ENCODE measurements around the gene VEGFC. TPM values are rescaled to one million over a fixed set of nuclear protein-coding genes. Genes with fewer than 3 reads are reported as not detected.

Gene VEGFC
- total RNA-seq, 1 experiment from 2014 or later = 15.7 TPM

GRCh38 chr4:176660561-176660960 lies 132.2 kb downstream of the VEGFC start:
- BruUV-seq (replicated peaks) = no TSS peak
- Histone ChIP-seq H3K4me3 (ENCODE audit: low read depth in 2 of 2, low read length in 2 of 2) (no peak overlapping the region), H3K27ac (ENCODE audit: low read length) (no peak overlapping the region), H3K27me3 (ENCODE audit: control insufficient read depth, insufficient read depth, low read length) (no peaks in the 10 kb centered on the region), H3K4me1 (ENCODE audit: control insufficient read depth, insufficient read depth, low read length) (no peaks in the 10 kb centered on the region), H3K36me3 (ENCODE audit: control insufficient read depth, insufficient read depth, low read length) (no peaks in the 10 kb centered on the region), H3K9me3 (ENCODE audit: control insufficient read depth, insufficient read depth, low read depth, low read length) (no peaks in the 10 kb centered on the region)
- POLR2A ChIA-PET = no interaction called here
- CTCF ChIA-PET = no interaction called here
- intact Hi-C loops (cut with micrococcal nuclease; ENCODE audit: unreplicated experiment) (no loop called here), in situ Hi-C loops (cut with HindIII; ENCODE audit: low pct_unique_long_range_greater_than_20kb, low sequenced_read_pairs) (no loop called here)
- ATAC-seq = no peak
- no peak for TF ChIP-seq CTCF (IDR thresholded peaks at IDR 0.05)
- no peak for TF ChIP-seq TCF7L2 (IDR thresholded peaks at IDR 0.05; ENCODE audit: low read depth, low read length)
- TF ChIP-seq SIN3A (IDR thresholded peaks at IDR 0.05; ENCODE audit: borderline replicate concordance, insufficient read depth, low read depth, low read length) = no peak
- TF ChIP-seq, protein P1, sequence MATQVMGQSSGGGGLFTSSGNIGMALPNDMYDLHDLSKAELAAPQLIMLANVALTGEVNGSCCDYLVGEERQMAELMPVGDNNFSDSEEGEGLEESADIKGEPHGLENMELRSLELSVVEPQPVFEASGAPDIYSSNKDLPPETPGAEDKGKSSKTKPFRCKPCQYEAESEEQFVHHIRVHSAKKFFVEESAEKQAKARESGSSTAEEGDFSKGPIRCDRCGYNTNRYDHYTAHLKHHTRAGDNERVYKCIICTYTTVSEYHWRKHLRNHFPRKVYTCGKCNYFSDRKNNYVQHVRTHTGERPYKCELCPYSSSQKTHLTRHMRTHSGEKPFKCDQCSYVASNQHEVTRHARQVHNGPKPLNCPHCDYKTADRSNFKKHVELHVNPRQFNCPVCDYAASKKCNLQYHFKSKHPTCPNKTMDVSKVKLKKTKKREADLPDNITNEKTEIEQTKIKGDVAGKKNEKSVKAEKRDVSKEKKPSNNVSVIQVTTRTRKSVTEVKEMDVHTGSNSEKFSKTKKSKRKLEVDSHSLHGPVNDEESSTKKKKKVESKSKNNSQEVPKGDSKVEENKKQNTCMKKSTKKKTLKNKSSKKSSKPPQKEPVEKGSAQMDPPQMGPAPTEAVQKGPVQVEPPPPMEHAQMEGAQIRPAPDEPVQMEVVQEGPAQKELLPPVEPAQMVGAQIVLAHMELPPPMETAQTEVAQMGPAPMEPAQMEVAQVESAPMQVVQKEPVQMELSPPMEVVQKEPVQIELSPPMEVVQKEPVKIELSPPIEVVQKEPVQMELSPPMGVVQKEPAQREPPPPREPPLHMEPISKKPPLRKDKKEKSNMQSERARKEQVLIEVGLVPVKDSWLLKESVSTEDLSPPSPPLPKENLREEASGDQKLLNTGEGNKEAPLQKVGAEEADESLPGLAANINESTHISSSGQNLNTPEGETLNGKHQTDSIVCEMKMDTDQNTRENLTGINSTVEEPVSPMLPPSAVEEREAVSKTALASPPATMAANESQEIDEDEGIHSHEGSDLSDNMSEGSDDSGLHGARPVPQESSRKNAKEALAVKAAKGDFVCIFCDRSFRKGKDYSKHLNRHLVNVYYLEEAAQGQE (IDR thresholded peaks at IDR 0.05; ENCODE audit: insufficient read depth in 1 of 2, low read depth in 2 of 2, low read length in 1 of 2) = no peak
- TF ChIP-seq POLR2AphosphoS5 (IDR thresholded peaks at IDR 0.05; ENCODE audit: low read depth, low read length) = no peak
- DNase-seq (ENCODE audit: low read depth, low spot score) = no peak

DNA sequence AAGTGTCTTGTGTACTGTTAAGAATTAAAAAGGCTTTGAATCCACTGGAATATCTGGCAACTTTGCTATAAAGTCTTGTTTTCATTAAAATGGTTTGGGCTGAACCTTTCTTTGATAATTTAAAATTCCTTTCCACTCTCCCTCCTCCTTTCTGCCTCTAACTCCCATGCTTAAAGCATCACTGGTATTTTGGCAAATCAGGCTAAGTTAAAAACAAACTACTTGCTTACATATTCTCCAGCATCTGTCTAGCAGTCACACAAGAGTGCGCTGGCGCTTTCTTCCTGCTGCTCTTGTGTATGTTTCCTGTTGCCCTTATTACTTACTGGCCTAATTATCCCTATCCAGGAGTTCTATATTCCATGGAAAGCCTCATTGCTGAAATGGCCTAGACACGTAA lies 136.6 kb downstream of the VEGFC start:
- H3K4me3 ChIP-seq (ENCODE audit: low read depth in 2 of 2, low read length in 2 of 2) = no peak overlapping the region
- ChIA-PET CTCF (no interaction called here), POLR2A (no interaction called here)
- no TSS peak for BruUV-seq (replicated peaks)
- H3K36me3 ChIP-seq (ENCODE audit: control insufficient read depth, insufficient read depth, low read length) = no peaks in the 10 kb centered on the region
- DNase-seq (ENCODE audit: low read depth, low spot score) = no peak
- no peak overlapping the region for H3K27ac ChIP-seq (ENCODE audit: low read length)
- H3K27me3 ChIP-seq (ENCODE audit: control insufficient read depth, insufficient read depth, low read length) = no peaks in the 10 kb centered on the region
- ATAC-seq = no peak
- H3K4me1 ChIP-seq (ENCODE audit: control insufficient read depth, insufficient read depth, low read length) = no peaks in the 10 kb centered on the region
- in situ Hi-C loops (cut with HindIII; ENCODE audit: low pct_unique_long_range_greater_than_20kb, low sequenced_read_pairs) (no loop called here), intact Hi-C loops (cut with micrococcal nuclease; ENCODE audit: unreplicated experiment) (no loop called here)
- H3K9me3 ChIP-seq (ENCODE audit: control insufficient read depth, insufficient read depth, low read depth, low read length) = no peaks in the 10 kb centered on the region
- TF ChIP-seq CTCF (IDR thresholded peaks at IDR 0.05) (no peak), TCF7L2 (IDR thresholded peaks at IDR 0.05; ENCODE audit: low read depth, low read length) (no peak), SIN3A (IDR thresholded peaks at IDR 0.05; ENCODE audit: borderline replicate concordance, insufficient read depth, low read depth, low read length) (no peak), POLR2AphosphoS5 (IDR thresholded peaks at IDR 0.05; ENCODE audit: low read depth, low read length) (no peak)
- TF ChIP-seq, protein P1 (IDR thresholded peaks at IDR 0.05; ENCODE audit: insufficient read depth in 1 of 2, low read depth in 2 of 2, low read length in 1 of 2) = no peak
